Gastroesophageal sphincter (tissue), 3 donors: ENCODE data around the gene GRN.

ENCODE experiments used
- EP300 ChIP-seq: sonication (generic); formaldehyde crosslinking; IDR thresholded peaks from one replicate; pipeline ENCODE4 v1.6.1; 2017; ENCODE audit warnings: antibody characterized with exemption, mild to moderate bottlenecking
- POLR2A ChIP-seq, 2 donors: fragments of 450-650 bp; IDR thresholded peaks; one replicate each; pipeline ENCODE4 v1.6.1; 2017; ENCODE audit warnings: antibody characterized with exemption in 2 of 2, mild to moderate bottlenecking in 2 of 2, moderate library complexity in 1 of 2
- TF ChIP-seq, protein P1 (sequence below), 4 experiments: fragments of 200-600 bp in 2 of 4; fragments of 450-650 bp in 2 of 4; sonication (generic) in 1 of 4; IDR thresholded peaks; one replicate each; pipeline ENCODE4 v1.5.1; 2017 to 2019; ENCODE audit warnings: antibody characterized with exemption in 4 of 4, mild to moderate bottlenecking in 2 of 4, moderate library complexity in 2 of 4

DNA sequence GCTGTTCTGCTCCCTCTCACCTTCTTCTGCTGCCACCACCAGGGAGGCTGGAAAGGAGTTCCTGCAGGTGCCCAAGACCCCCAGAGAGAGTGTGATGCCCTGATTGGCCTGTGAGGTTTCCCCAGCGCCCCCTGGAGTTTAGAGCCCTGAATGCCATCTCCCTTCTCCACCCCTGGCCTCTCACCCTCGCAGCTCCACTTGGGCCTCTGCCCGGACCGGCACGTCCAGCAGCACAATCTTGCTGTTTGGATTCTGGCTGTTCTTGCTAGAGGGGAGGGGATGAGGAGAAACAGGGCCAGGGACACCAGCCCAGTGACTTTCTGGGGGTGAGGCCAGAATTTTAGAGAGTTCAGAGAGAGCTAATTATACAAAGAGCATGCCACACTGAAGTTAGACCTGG is 31.0 kb downstream of the GRN start:
- TF ChIP-seq, protein P1, sequence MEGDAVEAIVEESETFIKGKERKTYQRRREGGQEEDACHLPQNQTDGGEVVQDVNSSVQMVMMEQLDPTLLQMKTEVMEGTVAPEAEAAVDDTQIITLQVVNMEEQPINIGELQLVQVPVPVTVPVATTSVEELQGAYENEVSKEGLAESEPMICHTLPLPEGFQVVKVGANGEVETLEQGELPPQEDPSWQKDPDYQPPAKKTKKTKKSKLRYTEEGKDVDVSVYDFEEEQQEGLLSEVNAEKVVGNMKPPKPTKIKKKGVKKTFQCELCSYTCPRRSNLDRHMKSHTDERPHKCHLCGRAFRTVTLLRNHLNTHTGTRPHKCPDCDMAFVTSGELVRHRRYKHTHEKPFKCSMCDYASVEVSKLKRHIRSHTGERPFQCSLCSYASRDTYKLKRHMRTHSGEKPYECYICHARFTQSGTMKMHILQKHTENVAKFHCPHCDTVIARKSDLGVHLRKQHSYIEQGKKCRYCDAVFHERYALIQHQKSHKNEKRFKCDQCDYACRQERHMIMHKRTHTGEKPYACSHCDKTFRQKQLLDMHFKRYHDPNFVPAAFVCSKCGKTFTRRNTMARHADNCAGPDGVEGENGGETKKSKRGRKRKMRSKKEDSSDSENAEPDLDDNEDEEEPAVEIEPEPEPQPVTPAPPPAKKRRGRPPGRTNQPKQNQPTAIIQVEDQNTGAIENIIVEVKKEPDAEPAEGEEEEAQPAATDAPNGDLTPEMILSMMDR (IDR thresholded peaks at IDR 0.05), result peak in 2 of 4 experiments; percentile 16 to 30
- TF ChIP-seq POLR2A (IDR thresholded peaks at IDR 0.05) (no peak), EP300 (no peak)
